DMS114 treated with DMSO at 0.1 percent for 48 hours (cell line): ENCODE measurements around the gene FN3KRP.

ENCODE experiments used
- DNase-seq: peaks from one replicate; lab custom pipeline; 2025; ENCODE audit not compliant: unreplicated experiment; lab: John Stamatoyannopoulos, UW

Gene FN3KRP

DNA sequence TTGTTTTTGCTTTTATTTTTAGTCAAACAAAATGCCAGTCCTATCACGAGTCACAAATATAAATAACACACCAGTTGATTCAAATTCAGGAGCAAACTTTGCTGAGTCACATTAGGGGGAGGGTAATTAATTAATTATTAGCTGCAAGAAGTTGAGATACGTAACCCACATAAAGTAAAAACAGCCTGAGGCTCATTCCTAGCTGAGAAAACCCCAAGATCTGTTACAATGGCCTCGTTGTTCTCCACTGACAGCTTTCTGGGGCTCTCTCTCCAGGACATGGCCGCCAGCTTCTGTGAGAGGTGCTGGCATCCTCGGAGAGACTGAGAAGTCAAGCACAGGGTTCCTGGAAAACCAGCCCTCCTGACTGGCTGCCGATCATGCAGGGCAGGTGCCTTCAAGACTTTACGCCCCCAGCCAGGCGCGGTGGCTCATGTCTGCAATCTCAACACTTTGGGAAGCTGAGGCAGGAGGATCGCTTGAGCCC, 29.1 kb upstream of the FN3KRP start:
- no peak for DNase-seq

- no peak for DNase-seq
These were observed 28.6 kb upstream of the FN3KRP start for GRCh38 chr17:82687871-82688270.

DNA sequence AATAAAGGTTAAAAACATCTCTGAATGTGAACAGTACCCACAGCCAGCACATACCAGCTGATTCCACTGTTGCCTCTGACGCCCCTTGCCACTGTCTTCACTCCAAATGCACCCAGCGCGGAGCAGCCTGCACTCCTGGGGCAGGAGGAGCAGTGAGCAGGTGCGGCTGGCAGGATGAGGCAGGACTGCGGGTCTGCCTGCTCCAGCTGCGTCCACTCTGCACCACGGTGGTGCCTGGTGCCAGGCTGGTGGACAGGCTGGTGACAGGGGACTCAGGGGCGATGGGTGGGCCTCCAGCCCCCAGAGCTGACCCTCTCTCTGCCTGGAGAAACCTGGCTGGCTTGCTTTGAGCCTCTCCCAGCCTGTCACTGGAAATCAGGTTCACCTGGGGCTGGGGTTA, 27.4 kb upstream of the FN3KRP start:
- DNase-seq: no peak

DNA sequence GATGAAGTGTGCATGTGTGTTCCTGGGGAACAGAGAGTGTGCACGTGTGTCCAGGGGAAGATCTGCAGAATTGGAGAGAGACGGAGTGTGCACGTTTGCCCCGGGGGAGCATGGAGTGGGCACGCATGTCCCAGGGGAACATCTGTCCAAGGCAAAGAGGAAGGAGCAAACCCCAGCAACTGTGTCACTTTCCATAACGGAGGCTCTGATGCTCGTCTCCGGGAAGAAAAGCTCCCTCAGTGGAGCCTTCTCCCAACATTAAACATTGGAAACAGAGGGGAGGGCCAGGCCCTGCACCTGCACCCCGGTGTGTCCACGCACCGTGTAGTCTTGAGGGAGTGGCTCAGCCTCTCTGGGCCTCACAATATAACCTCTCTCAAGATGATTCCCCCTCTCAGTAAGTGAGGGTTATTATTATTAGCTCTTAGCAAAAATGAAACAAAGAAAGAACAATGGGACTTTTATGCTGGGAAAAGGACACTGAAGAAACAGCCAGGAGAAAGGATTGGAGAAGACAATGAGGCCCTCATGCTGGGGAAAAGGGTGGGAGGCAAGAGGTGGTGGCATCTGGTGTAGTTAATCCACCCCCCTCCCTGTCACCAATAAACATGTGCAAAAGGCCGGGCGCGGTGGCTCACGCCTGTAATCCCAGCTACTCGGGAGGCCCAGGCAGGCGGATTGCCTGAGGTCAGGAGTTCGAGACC, 25.6 kb upstream of the FN3KRP start:
- DNase-seq: no peak

DNA sequence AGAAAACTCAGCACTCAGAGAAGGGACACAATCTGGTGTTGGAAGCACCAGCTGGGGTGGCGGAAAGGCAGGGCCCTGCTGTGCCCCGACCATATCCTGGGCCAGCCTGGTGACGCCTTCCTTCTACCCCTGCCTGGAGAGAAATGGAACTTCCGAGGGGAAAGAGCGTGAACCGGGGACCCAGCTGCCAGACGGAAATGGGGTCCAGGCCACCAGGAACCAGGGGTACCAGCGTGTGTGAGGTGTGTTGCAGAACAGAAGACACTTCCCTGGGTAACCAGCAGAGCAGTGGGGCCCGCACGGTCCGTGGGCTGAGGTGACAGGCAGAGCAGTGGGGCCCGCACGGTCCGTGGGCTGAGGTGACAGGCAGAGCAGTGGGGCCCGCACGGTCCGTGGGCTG, 24.8 kb upstream of the FN3KRP start:
- no peak for DNase-seq

DNA sequence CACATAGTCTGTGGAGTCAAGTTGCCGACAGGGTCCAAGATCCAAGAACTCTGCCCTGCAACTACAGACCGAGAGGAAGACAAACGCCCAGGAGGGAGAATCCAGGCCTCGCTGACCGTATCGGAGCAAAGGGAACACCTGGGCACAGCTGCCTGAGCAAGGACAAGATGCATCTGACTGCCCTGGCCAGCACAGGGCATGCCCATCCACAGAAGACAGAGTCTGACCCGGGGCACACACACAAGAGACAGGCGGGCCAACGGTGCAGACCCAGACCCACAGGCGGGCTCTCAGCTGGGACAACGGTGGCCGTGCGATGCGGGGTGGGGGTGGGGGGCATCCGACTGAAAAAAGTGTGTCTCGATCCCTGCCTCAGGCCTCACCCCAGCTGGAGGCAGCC, 24.2 kb upstream of the FN3KRP start:
- DNase-seq: no peak

- DNase-seq: no peak
These were observed 23.2 kb upstream of the FN3KRP start for GRCh38 chr17:82693168-82693867.

GRCh38 chr17:82694647-82695046, 21.9 kb upstream of the FN3KRP start:
- DNase-seq: no peak

- no peak for DNase-seq
These were observed 20.2 kb upstream of the FN3KRP start for GRCh38 chr17:82696259-82696658.

GRCh38 chr17:82696916-82697807, 19.3 kb upstream of the FN3KRP start:
- DNase-seq: no peak

- DNase-seq: no peak
These were observed 18.8 kb upstream of the FN3KRP start for GRCh38 chr17:82697808-82698064.

- DNase-seq: peak; percentile 96
These were observed 18.2 kb upstream of the FN3KRP start, which contains the start of gene RAB40B for GRCh38 chr17:82698065-82698973. RAB40B (minus strand) TSS chr17:82698698; CDS start chr17:82698596, 102 bp downstream.

GRCh38 chr17:82698974-82699442, 17.5 kb upstream of the FN3KRP start:
- DNase-seq: no peak

- DNase-seq: no peak
These were observed 17.0 kb upstream of the FN3KRP start for GRCh38 chr17:82699551-82699950.

- DNase-seq: no peak
These were observed 14.1 kb upstream of the FN3KRP start for GRCh38 chr17:82702231-82702927.

- no peak for DNase-seq
These were observed 13.3 kb upstream of the FN3KRP start for GRCh38 chr17:82703036-82703745.

GRCh38 chr17:82703935-82704865, 12.3 kb upstream of the FN3KRP start:
- DNase-seq: no peak

DNA sequence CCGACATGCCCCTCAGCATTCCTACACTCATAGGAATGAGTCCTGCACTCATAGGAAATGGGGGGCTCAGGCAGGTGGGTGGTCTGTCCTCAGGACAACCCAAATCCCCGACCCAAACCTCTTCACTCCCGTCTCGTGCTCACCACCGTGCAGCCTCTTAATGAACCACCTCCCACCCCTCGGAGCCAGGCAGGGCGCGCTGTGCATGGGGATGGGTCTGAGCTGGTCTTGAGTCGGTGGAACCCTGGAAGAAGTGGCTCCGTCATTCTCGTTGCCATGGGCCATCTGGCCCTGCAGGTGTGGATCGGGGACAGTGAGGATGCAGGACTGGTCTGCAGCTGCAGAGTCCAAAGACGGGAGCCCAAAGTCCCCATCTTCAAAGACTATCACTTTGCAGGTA, 11.6 kb upstream of the FN3KRP start:
- DNase-seq: no peak
